Stimulated activated CD4-positive, alpha-beta T cell treated with anti-CD3 and anti-CD28 coated beads, Interleukin-1b, Interleukin-23, amount 100 ng/mL, for 4 hours (primary cell): ENCODE measurements around the gene MMP7.

Experiments
- DNase-seq, 2 donors: peaks; one replicate each; pipeline ENCODE4 v3.0.0-alpha.2; 2020; ENCODE audit warnings: low read depth in 2 of 2

The MMP7 gene, protein sequence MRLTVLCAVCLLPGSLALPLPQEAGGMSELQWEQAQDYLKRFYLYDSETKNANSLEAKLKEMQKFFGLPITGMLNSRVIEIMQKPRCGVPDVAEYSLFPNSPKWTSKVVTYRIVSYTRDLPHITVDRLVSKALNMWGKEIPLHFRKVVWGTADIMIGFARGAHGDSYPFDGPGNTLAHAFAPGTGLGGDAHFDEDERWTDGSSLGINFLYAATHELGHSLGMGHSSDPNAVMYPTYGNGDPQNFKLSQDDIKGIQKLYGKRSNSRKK

DNA sequence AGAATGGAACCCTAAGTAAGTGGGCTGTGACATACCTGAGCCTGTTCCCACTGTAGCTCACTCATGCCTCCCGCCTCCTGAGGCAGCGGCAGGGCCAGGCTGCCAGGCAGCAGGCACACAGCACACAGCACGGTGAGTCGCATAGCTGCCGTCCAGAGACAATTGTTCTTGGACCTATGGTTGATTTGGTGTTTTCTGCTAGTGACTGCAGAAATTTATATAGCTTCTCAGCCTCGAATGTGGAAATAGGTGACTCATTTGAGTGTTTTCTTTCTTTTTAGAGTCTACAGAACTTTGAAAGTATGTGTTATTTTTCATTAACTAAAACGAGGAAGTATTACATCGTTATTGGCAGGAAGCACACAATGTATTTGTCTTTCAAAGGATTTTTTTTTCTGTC, at the start of gene MMP7:
Gene MMP7 (minus strand): TSS at position 190 of the 400 bp plus-strand sequence. CDS start 47 bp downstream, at position 143.
- no peak for DNase-seq

DNA sequence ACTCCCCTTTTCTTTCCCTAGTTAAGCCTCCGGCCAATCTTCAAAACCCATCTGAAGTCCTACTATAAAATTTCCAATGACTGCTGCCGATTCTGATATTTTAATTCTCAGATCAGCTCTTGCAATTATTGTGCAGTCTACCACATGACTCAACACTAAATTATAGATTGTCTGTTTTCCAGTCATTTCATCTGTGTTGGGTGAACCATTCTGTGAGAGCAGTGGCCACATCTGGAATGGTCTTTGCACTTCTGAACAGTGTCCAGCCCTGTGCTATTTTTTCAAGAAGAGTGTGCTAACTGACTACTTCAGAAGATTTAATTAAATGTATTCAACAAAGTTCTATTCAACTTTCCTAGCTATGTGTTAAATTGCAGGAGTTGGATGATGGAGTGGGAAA, 47.2 kb upstream of the MMP7 start:
- DNase-seq = no peak

DNA sequence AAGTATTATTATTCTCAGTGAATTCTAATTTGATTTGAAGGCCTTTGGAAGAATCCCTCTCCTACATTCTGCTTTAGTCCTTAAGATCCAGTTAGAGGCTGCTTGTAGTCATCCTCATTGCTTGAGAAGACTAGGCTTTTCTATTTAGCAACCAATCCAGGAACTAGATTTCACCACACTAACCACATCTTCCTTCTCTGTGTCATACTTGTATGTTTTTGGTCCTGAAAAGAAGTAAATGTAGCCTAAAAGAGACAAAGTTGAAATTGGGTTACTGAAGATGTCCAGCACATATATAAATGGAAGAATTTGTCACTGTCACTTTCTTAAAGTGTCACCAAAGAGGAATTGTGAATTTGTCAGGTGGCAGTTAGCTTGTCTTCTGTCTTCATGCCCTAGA, 46.6 kb upstream of the MMP7 start:
- DNase-seq = no peak

- DNase-seq = no peak
These were observed 45.8 kb upstream of the MMP7 start for GRCh38 chr11:102576350-102576749.

GRCh38 chr11:102575012-102575411, 44.5 kb upstream of the MMP7 start:
- no peak for DNase-seq

DNA sequence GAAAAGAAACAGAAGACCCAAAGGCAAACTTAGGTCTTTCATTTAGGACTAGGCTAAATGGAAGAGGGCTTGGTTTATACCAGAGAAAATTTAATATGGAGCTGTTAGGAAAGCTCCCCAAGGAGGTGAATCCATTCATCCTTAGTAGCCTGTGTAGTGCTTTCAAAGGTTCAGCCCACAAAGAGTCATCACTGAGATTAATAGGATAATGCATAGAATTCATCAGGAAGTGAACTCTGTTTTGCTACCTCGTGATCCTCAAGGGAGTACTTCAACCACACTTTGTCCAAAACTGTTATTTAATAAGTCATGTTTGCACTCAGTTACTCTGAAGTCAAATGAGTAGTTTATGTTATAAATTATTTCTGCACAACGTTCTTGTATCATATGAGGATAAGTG, 43.3 kb upstream of the MMP7 start:
- no peak for DNase-seq

- no peak for DNase-seq
These were observed 42.1 kb upstream of the MMP7 start for GRCh38 chr11:102572554-102573220.

DNA sequence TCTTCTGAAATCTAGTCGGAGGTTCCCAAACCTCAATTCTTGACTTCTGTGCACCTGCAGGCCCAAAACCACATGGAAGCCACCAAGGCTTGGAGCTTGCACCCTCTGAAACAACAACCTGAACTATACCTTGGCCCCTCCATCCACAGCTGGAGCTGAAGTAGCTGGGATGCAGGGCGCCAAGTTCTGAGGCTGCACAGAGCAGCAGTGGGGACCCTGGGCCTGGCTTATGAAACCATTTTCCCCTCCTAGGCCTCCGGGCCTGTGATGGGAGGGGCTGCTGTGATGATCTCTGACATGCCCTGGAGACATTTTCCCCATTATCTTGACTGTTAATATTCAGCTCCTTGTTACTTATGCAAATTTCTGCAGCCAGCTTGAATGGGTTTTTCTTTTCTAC, 38.3 kb upstream of the MMP7 start:
- no peak for DNase-seq

DNA sequence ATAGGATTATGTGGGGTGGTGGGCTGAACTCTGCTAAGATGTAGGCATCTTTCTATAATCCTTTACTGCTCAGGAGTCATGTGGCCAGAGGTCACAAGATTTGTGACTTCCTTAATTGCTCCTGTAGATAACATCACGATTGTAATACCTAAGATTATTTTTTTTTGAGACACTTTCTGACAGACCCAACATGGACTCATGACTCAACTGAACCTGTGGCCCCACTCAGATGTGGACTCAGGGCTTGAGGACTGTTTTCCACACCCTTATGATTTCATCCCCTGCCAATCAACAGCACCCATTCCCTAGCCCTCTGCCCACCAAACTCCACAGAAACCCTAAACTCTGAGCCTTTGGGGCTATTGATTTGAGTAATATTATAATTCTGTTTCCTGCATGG, 35.6 kb upstream of the MMP7 start:
- no peak for DNase-seq

GRCh38 chr11:102564110-102564509, 33.6 kb upstream of the MMP7 start:
- no peak for DNase-seq

DNA sequence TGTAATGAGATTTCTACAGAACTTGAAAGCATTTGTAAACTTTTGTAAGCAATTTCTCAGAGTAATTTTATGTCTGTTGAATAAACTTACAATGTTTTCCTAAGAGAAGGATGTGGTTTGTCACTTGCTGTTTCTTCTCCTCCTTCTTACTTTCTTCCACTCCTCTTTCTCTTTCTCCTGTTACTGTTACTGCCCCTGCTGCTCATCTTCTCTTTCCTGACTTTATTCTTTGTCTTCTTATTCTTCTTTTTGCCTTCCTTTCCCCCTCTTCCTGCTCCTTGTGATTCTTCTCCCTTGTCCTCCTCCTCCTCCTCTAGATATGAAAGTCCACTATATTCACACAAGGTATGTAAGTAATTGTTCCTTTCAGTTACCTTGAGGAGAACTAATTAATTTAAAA, 31.1 kb upstream of the MMP7 start:
- DNase-seq = no peak

DNA sequence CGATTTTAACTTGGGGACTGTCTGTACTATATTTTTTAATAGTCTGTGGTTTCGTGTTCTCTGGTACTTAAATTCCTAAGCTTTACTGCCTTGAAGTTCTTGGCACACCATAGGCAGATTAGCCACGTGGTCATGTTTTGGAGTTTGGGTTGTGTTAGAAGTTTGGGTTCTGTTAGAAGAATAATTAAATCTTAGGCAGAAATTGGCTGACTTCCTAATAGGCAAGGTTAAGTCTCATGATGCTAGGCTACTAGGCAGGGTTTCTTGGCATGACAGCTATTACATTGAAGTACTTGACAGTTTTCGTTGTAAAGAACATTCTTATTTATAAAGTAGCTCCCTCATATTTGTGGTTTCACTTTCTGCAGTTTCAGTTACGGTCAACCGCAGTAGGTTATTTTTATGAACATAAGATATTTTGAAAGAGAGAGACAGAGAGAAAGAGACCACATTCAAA, 30.0 kb upstream of the MMP7 start:
- no peak for DNase-seq

GRCh38 chr11:102559839-102560238, 29.3 kb upstream of the MMP7 start:
- DNase-seq = no peak

DNA sequence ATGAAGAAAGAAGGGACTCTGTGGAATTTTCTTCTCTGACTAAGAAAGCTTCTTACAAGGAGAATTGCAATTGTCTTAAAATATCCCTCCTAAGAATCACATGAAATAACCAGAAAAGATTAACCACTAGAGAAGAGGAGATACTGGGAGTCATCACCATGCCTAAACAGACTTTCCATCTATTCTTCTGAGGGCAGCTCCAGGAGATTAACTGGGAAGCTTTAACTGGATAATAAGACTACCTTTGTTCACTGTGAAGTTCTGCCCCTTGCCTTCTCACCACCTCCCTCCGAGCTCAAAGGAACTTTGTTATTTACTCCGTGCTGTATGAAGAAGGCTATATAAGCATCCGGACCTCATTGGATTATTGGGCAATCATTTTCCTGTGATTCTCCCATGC, 24.5 kb upstream of the MMP7 start:
- no peak for DNase-seq

DNA sequence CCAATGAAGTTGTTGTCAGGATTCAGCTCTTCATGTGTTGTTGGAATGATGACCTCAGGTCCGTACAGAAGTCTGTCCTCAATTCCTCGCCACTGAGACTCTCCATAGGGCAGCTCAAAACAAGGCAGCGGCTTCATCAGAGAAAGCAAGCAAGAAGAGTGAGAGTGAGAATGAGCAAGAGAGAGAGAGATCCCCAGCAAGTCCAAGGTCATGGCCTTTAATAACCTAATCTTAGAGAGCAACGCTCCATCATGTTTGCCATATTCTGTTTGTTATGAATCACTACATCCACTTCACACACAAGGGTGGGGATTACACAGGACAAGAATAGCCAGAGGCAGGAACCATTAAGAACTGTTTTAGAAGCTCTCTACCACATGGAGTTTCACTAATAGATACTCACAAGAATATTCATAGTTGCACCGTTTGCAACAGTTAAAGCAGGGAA, 23.3 kb upstream of the MMP7 start:
- no peak for DNase-seq

- no peak for DNase-seq
These were observed 22.1 kb upstream of the MMP7 start for GRCh38 chr11:102552447-102553194.

GRCh38 chr11:102552020-102552419, 21.5 kb upstream of the MMP7 start:
- no peak for DNase-seq

DNA sequence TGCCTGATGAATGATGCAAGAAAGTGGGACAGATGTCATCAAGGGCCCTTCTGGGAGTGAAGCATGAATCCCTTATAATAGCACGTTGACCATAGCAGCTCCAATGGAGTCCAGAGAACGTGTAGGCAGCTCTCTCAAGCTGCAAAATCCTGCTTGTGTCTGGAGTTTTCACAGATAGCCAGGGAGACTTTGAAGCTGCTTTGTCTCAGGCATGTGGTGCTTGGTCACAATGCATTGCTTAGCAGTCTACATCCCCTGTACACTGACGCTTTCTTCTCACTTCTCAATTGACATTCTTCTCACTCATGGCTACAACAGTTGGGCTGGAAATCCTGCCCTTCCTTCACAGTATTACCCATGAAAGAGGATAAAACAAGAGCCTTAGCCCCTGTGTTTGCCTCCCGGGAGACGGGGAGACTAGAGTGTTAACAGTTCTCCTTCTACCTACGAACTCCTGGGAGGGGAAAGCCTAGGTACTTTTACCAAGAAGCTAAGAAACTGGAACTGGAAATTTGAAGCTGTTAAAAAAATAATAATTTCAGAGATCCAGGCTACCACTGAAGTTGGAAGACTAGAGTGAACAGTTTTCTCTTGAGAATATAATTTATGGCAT, 20.7 kb upstream of the MMP7 start:
- no peak for DNase-seq

DNA sequence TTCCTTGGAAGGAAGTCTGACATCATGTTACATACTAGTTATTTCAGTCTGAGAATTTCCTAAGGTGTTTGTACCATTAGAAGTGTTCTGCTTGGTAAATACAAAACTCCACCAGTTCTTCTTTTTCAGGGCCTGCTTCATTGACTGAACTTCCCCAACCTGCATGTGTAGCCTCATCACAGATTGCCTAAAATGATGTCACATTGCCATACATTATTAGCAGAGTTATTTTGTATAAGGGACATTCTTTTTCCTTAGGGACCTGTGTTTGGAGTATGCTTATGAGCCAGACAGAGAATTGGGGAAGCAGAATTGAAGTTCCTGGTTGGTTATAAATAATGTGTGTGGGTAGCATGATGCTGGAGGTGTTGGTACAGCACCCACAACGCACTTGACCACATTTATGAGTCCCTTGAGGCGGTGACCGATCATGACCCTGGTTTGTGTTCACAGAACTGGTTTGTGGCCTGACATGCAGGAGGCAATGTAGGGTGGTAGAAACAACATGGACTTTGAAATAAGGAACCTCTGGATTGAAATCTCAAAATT, 16.4 kb upstream of the MMP7 start:
- DNase-seq = no peak

DNA sequence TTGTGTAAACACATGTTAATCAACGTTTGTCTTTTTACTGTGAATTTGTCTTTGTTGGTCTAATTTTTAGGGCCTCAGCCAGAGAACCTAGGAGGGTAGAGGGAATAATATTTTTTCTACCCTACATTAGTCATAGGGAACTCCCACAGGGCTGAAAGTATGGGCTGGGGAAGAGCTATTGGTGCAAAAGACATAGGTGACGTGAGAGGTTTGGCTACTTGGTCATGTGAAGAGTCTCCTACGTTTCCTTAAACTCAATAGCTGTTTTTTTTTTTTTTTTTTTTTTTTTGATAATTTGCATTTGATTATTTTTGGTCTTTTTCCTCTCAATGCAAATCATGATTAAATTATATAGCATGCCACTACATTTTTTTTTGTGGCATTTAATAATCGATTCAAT, 15.9 kb upstream of the MMP7 start:
- DNase-seq = no peak

- no peak for DNase-seq
These were observed 15.2 kb upstream of the MMP7 start for GRCh38 chr11:102545701-102546100.

- no peak for DNase-seq
These were observed 14.0 kb upstream of the MMP7 start for GRCh38 chr11:102544594-102544993.
